A549 treated with CORT108297 at 1 μM for 4 hours (cell line): Measurements from ENCODE around the gene DYRK1A. TPM values are rescaled to one million over a fixed set of nuclear protein-coding genes. Genes with fewer than 3 reads are reported as not detected.

Source experiments
- total RNA-seq: library from RNA; stranded (reverse); fragments of 200-300 nt; extraction: Qiagen RNA extraction; gene quantifications from 5 replicates; pipeline ENCODE4 v1.2.3, GENCODE V29; 2022

Gene DYRK1A
- total RNA-seq = 9.5 to 13.2 TPM (median 10.9 TPM) in 5 replicates

GRCh38 chr21:37366482-37367316, at the start of gene DYRK1A:
Gene DYRK1A, plus strand, starts transcription at chr21:37366773. Its CDS starts 53,602 bp downstream, at chr21:37420375.

Other genes starting within 250 kb of the DYRK1A start
- gene VPS26C, start 99.4 kb upstream of the DYRK1A start, total RNA-seq = 26.4 to 34.1 TPM (median 28.2 TPM) in 5 replicates